ENCODE data around the gene ANXA2R. TPM values are rescaled to one million over a fixed set of nuclear protein-coding genes. Genes with fewer than 3 reads are reported as not detected.

ANXA2R gene
- total and polyA plus RNA-seq, 2 of the 13 experiments (the other 11 are each of a cell fraction or from before 2014, with no cell fraction given), result 0.95 to 1.3 TPM

- POLR2A ChIA-PET, result interaction anchor here (0.6 to 1.4 kb wide), 6 partner anchors 8 to 286 kb away, joined by 3 to 9 read pairs (median 4); no protein-coding TSS in a partner anchor
- FAIRE-seq, result no peak
- WGBS (ENCODE audit: low lambda C conversion rate), result 64% methylated on average over 7 of the region's 7 CpGs
- TF ChIP-seq RORA (CRISPR knock-in tag; IDR thresholded peaks at IDR 0.05), result no peak
- no peak for TF ChIP-seq ZNF572 (CRISPR knock-in tag; IDR thresholded peaks at IDR 0.05)
- no peak for TF ChIP-seq ZNF3 (CRISPR knock-in tag; IDR thresholded peaks at IDR 0.05)
- no peak for TF ChIP-seq ZKSCAN1 (IDR thresholded peaks at IDR 0.05; ENCODE audit: low read length)
- TF ChIP-seq ZNF614 (CRISPR knock-in tag; IDR thresholded peaks at IDR 0.05; ENCODE audit: borderline replicate concordance), result 0 out of 2 replicates have a peak, but pooled peaks have one; percentile 19
- 0 out of 2 replicates have a peak, but pooled peaks have one; percentile 18 for TF ChIP-seq FOXO1 (CRISPR knock-in tag; IDR thresholded peaks at IDR 0.05)
- TF ChIP-seq SOX5 (CRISPR knock-in tag; IDR thresholded peaks at IDR 0.05; ENCODE audit: borderline replicate concordance), result peak; percentile 49; the same call in 1 of the 2 replicates
- no peak for TF ChIP-seq AFF4 (CRISPR knock-in tag; IDR thresholded peaks at IDR 0.05)
- TF ChIP-seq CEBPB (IDR thresholded peaks at IDR 0.05; ENCODE audit: borderline replicate concordance, low read depth, low read length), result peak; percentile 25; the same call in 1 of the 2 replicates
- TF ChIP-seq ARID2 (CRISPR knock-in tag; IDR thresholded peaks at IDR 0.05; ENCODE audit: borderline replicate concordance), result no peak
- no peak for TF ChIP-seq TMF1 (CRISPR knock-in tag; IDR thresholded peaks at IDR 0.05; ENCODE audit: low read depth)
- TF ChIP-seq SAP130 (CRISPR knock-in tag; IDR thresholded peaks at IDR 0.05; ENCODE audit: low read depth), result peak; percentile 19; the same call in 1 of the 2 replicates
- no peak for TF ChIP-seq PRPF4 (IDR thresholded peaks at IDR 0.05; ENCODE audit: low read depth, low read length, poor library complexity, severe bottlenecking)
- 0 out of 2 replicates have a peak, but pooled peaks have one; percentile 28 for TF ChIP-seq GATAD2A (CRISPR knock-in tag; IDR thresholded peaks at IDR 0.05)
- TF ChIP-seq MED1 (CRISPR knock-in tag; IDR thresholded peaks at IDR 0.05), result 0 out of 2 replicates have a peak, but pooled peaks have one; percentile 56
- TF ChIP-seq ZMYM3 (CRISPR knock-in tag; IDR thresholded peaks at IDR 0.05), result peak; percentile 75; the same call in 1 of the 2 replicates
- TF ChIP-seq KLF13 (CRISPR knock-in tag; IDR thresholded peaks at IDR 0.05), result no peak
- no peak for TF ChIP-seq E2F1 (CRISPR knock-in tag; IDR thresholded peaks at IDR 0.05)
- TF ChIP-seq TRIM24 (CRISPR knock-in tag; IDR thresholded peaks at IDR 0.05), result no peak
- TF ChIP-seq LCORL (IDR thresholded peaks at IDR 0.05), result no peak
- TF ChIP-seq LCORL (CRISPR knock-in tag; IDR thresholded peaks at IDR 0.05), result no peak
Measured at GRCh38 chr5:43027054-43027785, 12.9 kb downstream of the ANXA2R start.

More at GRCh38 chr5:43027054-43027785, 12.9 kb downstream of the ANXA2R start:
- Histone ChIP-seq H3K27me3 (ENCODE audit: control insufficient read depth in 1 of 2, insufficient read depth in 2 of 2, low read length in 2 of 2) (no peaks in the 10 kb centered on the region), H3K27ac (ENCODE audit: extremely low read length, insufficient read depth, low read length) (peak overlapping the region; percentile 52), H3K4me2 (ENCODE audit: low read depth, low read length) (peak overlapping the region; percentile 24; the same call in 1 of the 2 replicates), H4K20me1 (ENCODE audit: insufficient read depth, low read length) (no peaks in the 10 kb centered on the region), H3K79me2 (ENCODE audit: insufficient read depth, low read length) (no peaks in the 10 kb centered on the region), H3K36me3 (replicated peaks in 1 of 2; ENCODE audit: control insufficient read depth in 1 of 2, insufficient read depth in 2 of 2, low read length in 2 of 2) (no peaks in the 10 kb centered on the region), H2AFZ (ENCODE audit: low read length) (no peak overlapping the region), H3K9ac (ENCODE audit: insufficient read depth, low read depth, low read length) (no peak overlapping the region), H3K9me3 (ENCODE audit: low read length) (no peaks in the 10 kb centered on the region), H3K4me1 (ENCODE audit: insufficient read depth, low read length) (peaks cover 15% of the 10 kb centered on the region), H3K4me3 (replicated peaks in 1 of 3; ENCODE audit: insufficient read depth in 1 of 3, low read depth in 2 of 3, low read length in 3 of 3) (no peak overlapping the region; a peak in 1 of 6 replicates)
- intact Hi-C loops (cut with micrococcal nuclease; ENCODE audit: unreplicated experiment) (no loop called here), in situ Hi-C loops (cut with HindIII; ENCODE audit: extremely low pct_ligation_motif_present, low pct_unique_long_range_greater_than_20kb) (no loop called here)
- BruUV-seq (replicated peaks), result no TSS peak
- DNase-seq (ENCODE audit: low spot score), result peak; percentile 77
- peak; percentile 100 for ATAC-seq
- CTCF ChIA-PET (ENCODE audit: low intra/inter-chr PET ratio, low total read pairs), result no interaction called here
